Measurements from ENCODE around the gene MRFAP1.
"Not testable (repeated sequence)": the region's sequence is repeated elsewhere in the genome, so short reads cannot be mapped to it uniquely, and the experiment has no call there.

MRFAP1 gene

GRCh38 chr4:6659897-6660296 lies 19.4 kb downstream of the MRFAP1 start:
- Histone ChIP-seq H3K4me1 (ENCODE audit: control insufficient read depth, insufficient read depth, low read length) (no peaks in the 10 kb centered on the region), H3K36me3 (ENCODE audit: control insufficient read depth, insufficient read depth, low read length) (no peaks in the 10 kb centered on the region), H3K27me3 (ENCODE audit: control insufficient read depth, insufficient read depth, low read length) (peaks cover 45% of the 10 kb centered on the region), H3K9ac (ENCODE audit: low read depth, low read length) (no peak overlapping the region), H3K9me3 (ENCODE audit: control insufficient read depth, insufficient read depth, low read length) (no peaks in the 10 kb centered on the region), H3K4me3 (ENCODE audit: low read depth, low read length) (no peak overlapping the region)

- H3K4me1 ChIP-seq (ENCODE audit: control insufficient read depth, insufficient read depth, low read length), result no peaks in the 10 kb centered on the region
- peaks cover 45% of the 10 kb centered on the region for H3K27me3 ChIP-seq (ENCODE audit: control insufficient read depth, insufficient read depth, low read length)
- no peaks in the 10 kb centered on the region for H3K9me3 ChIP-seq (ENCODE audit: control insufficient read depth, insufficient read depth, low read length)
- H3K9ac ChIP-seq (ENCODE audit: low read depth, low read length), result no peak overlapping the region
- H3K4me3 ChIP-seq (ENCODE audit: low read depth, low read length), result no peak overlapping the region
- H3K36me3 ChIP-seq (ENCODE audit: control insufficient read depth, insufficient read depth, low read length), result no peaks in the 10 kb centered on the region
Observed at GRCh38 chr4:6660430-6660829, 19.9 kb downstream of the MRFAP1 start.

- Histone ChIP-seq H3K4me3 (ENCODE audit: low read depth, low read length) (no peak overlapping the region), H3K9ac (ENCODE audit: low read depth, low read length) (no peak overlapping the region), H3K27me3 (ENCODE audit: control insufficient read depth, insufficient read depth, low read length) (peaks cover 45% of the 10 kb centered on the region), H3K36me3 (ENCODE audit: control insufficient read depth, insufficient read depth, low read length) (no peaks in the 10 kb centered on the region), H3K9me3 (ENCODE audit: control insufficient read depth, insufficient read depth, low read length) (no peaks in the 10 kb centered on the region), H3K4me1 (ENCODE audit: control insufficient read depth, insufficient read depth, low read length) (no peaks in the 10 kb centered on the region)
Observed at GRCh38 chr4:6662591-6662990, 22.1 kb downstream of the MRFAP1 start.

GRCh38 chr4:6663596-6664393 lies 23.3 kb downstream of the MRFAP1 start:
- no peaks in the 10 kb centered on the region for H3K9me3 ChIP-seq (ENCODE audit: control insufficient read depth, insufficient read depth, low read length)
- no peak overlapping the region for H3K9ac ChIP-seq (ENCODE audit: low read depth, low read length)
- H3K36me3 ChIP-seq (ENCODE audit: control insufficient read depth, insufficient read depth, low read length), result no peaks in the 10 kb centered on the region
- H3K4me3 ChIP-seq (ENCODE audit: low read depth, low read length), result no peak overlapping the region
- peaks cover 45% of the 10 kb centered on the region for H3K27me3 ChIP-seq (ENCODE audit: control insufficient read depth, insufficient read depth, low read length)
- H3K4me1 ChIP-seq (ENCODE audit: control insufficient read depth, insufficient read depth, low read length), result no peaks in the 10 kb centered on the region

- H3K36me3 ChIP-seq (ENCODE audit: control insufficient read depth, insufficient read depth, low read length), result no peaks in the 10 kb centered on the region
- H3K27me3 ChIP-seq (ENCODE audit: control insufficient read depth, insufficient read depth, low read length), result peaks cover 33% of the 10 kb centered on the region
- no peaks in the 10 kb centered on the region for H3K9me3 ChIP-seq (ENCODE audit: control insufficient read depth, insufficient read depth, low read length)
- no peaks in the 10 kb centered on the region for H3K4me1 ChIP-seq (ENCODE audit: control insufficient read depth, insufficient read depth, low read length)
- H3K9ac ChIP-seq (ENCODE audit: low read depth, low read length), result no peak overlapping the region
- H3K4me3 ChIP-seq (ENCODE audit: low read depth, low read length), result no peak overlapping the region
Observed at GRCh38 chr4:6665320-6665654, 24.8 kb downstream of the MRFAP1 start.

- H3K9me3 ChIP-seq (ENCODE audit: control insufficient read depth, insufficient read depth, low read length), result no peaks in the 10 kb centered on the region
- H3K9ac ChIP-seq (ENCODE audit: low read depth, low read length), result no peak overlapping the region
- no peak overlapping the region for H3K4me3 ChIP-seq (ENCODE audit: low read depth, low read length)
- H3K4me1 ChIP-seq (ENCODE audit: control insufficient read depth, insufficient read depth, low read length), result no peaks in the 10 kb centered on the region
- H3K27me3 ChIP-seq (ENCODE audit: control insufficient read depth, insufficient read depth, low read length), result peaks cover 4% of the 10 kb centered on the region
- no peaks in the 10 kb centered on the region for H3K36me3 ChIP-seq (ENCODE audit: control insufficient read depth, insufficient read depth, low read length)
Observed at GRCh38 chr4:6668391-6668790, 27.9 kb downstream of the MRFAP1 start.

- Histone ChIP-seq H3K36me3 (ENCODE audit: control insufficient read depth, insufficient read depth, low read length) (peaks cover 5% of the 10 kb centered on the region), H3K4me1 (ENCODE audit: control insufficient read depth, insufficient read depth, low read length) (peaks cover 7% of the 10 kb centered on the region), H3K27me3 (ENCODE audit: control insufficient read depth, insufficient read depth, low read length) (no peaks in the 10 kb centered on the region), H3K9me3 (ENCODE audit: control insufficient read depth, insufficient read depth, low read length) (no peaks in the 10 kb centered on the region), H3K9ac (ENCODE audit: low read depth, low read length) (no peak overlapping the region), H3K4me3 (ENCODE audit: low read depth, low read length) (no peak overlapping the region)
Observed at GRCh38 chr4:6671648-6672047, 31.2 kb downstream of the MRFAP1 start.

GRCh38 chr4:6672131-6672530 lies 31.6 kb downstream of the MRFAP1 start:
- Histone ChIP-seq H3K36me3 (ENCODE audit: control insufficient read depth, insufficient read depth, low read length) (peaks cover 5% of the 10 kb centered on the region), H3K27me3 (ENCODE audit: control insufficient read depth, insufficient read depth, low read length) (no peaks in the 10 kb centered on the region), H3K9me3 (ENCODE audit: control insufficient read depth, insufficient read depth, low read length) (no peaks in the 10 kb centered on the region), H3K4me3 (ENCODE audit: low read depth, low read length) (no peak overlapping the region), H3K4me1 (ENCODE audit: control insufficient read depth, insufficient read depth, low read length) (peaks cover 7% of the 10 kb centered on the region), H3K9ac (ENCODE audit: low read depth, low read length) (no peak overlapping the region)

GRCh38 chr4:6672541-6673190 lies 32.2 kb downstream of the MRFAP1 start:
- H3K9me3 ChIP-seq (ENCODE audit: control insufficient read depth, insufficient read depth, low read length); H3K9ac ChIP-seq (ENCODE audit: low read depth, low read length); H3K36me3 ChIP-seq (ENCODE audit: control insufficient read depth, insufficient read depth, low read length); H3K27me3 ChIP-seq (ENCODE audit: control insufficient read depth, insufficient read depth, low read length); H3K4me3 ChIP-seq (ENCODE audit: low read depth, low read length); H3K4me1 ChIP-seq (ENCODE audit: control insufficient read depth, insufficient read depth, low read length): not testable (repeated sequence)

- not testable (repeated sequence) for H3K9me3 ChIP-seq (ENCODE audit: control insufficient read depth, insufficient read depth, low read length); H3K4me1 ChIP-seq (ENCODE audit: control insufficient read depth, insufficient read depth, low read length); H3K36me3 ChIP-seq (ENCODE audit: control insufficient read depth, insufficient read depth, low read length); H3K9ac ChIP-seq (ENCODE audit: low read depth, low read length); H3K27me3 ChIP-seq (ENCODE audit: control insufficient read depth, insufficient read depth, low read length)
- peak overlapping the region; percentile 93 for H3K4me3 ChIP-seq (ENCODE audit: low read depth, low read length)
Observed at GRCh38 chr4:6673191-6673659, 32.7 kb downstream of the MRFAP1 start.

- Histone ChIP-seq H3K36me3 (ENCODE audit: control insufficient read depth, insufficient read depth, low read length) (peaks cover 5% of the 10 kb centered on the region), H3K4me1 (ENCODE audit: control insufficient read depth, insufficient read depth, low read length) (peaks cover 7% of the 10 kb centered on the region), H3K4me3 (ENCODE audit: low read depth, low read length) (peak overlapping the region; percentile 93), H3K9ac (ENCODE audit: low read depth, low read length) (peak overlapping the region; percentile 73), H3K9me3 (ENCODE audit: control insufficient read depth, insufficient read depth, low read length) (no peaks in the 10 kb centered on the region), H3K27me3 (ENCODE audit: control insufficient read depth, insufficient read depth, low read length) (no peaks in the 10 kb centered on the region)
Observed at GRCh38 chr4:6673660-6674499, 33.4 kb downstream of the MRFAP1 start.

Data from iPS-15b (cell line).